H54 (cell line): ENCODE data around the gene DLGAP1.
"Not testable (repeated sequence)": the region's sequence is repeated elsewhere in the genome, so short reads cannot be mapped to it uniquely, and the experiment has no call there.

Source experiments
- DNase-seq: peaks from one replicate; pipeline ENCODE4 v3.0.0; 2011; ENCODE audit warnings: low spot score, mixed read lengths; ENCODE audit not compliant: insufficient read length
- FAIRE-seq: peaks from 3 replicates; lab custom pipeline; 2011; peaks lifted over from hg19 to GRCh38; lab: Jason Lieb, UNC
- POLR2A ChIP-seq: IDR thresholded peaks from 2 replicates; pipeline ENCODE4 v1.6.1; 2011; ENCODE audit warnings: low read depth, mild to moderate bottlenecking, low read length

DLGAP1 gene

DNA sequence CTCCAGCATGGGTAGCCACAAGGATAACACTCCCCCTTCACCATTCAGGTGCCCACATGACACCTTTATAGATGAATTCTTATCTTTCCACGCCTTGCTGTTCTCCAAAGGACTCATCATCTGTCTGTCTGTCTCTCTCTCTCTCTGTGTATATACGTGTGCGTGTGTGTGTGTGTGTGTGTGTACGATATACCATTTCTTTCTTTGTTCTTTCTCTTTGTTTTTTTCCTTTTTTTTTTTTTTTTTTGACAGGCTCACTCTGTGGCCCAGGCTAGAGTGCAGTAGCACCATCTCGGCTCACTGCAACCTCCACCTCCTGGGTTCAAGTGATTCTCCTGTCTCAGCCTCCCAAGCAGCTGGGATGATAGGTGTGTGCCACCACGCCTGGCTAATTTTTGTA, 98.2 kb downstream of the DLGAP1 start:
- TF ChIP-seq POLR2A, result no peak
- DNase-seq, result no peak
- FAIRE-seq, result no peak

GRCh38 chr18:4353853-4354418, 101.2 kb downstream of the DLGAP1 start:
- no peak for FAIRE-seq
- DNase-seq, result no peak
- no peak for TF ChIP-seq POLR2A

- TF ChIP-seq POLR2A, result no peak
- FAIRE-seq, result no peak
- no peak for DNase-seq
Measured at GRCh38 chr18:4352746-4353551, 102.2 kb downstream of the DLGAP1 start.

DNA sequence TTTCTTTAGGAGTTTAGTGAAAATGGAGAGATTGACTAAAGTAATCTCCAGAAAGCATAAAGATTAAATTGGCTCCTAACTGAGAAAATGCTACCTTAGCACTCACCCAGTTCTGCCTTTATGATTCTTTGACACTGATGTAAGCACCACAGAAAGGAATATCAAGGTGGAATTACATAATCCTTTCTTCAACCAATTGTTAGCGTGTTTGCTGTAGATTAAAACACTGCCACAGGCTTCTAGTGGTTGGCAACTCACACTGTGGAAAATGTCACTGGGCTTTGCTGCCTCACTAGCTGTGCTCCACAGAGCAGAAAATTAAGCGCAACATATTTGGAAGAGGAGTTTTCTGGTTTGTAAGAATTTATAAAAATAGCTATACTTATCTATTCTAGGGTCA, 104.1 kb downstream of the DLGAP1 start:
- TF ChIP-seq POLR2A, result no peak
- no peak for FAIRE-seq
- no peak for DNase-seq

GRCh38 chr18:4335386-4335785, 119.7 kb downstream of the DLGAP1 start:
- FAIRE-seq, result no peak
- no peak for TF ChIP-seq POLR2A
- no peak for DNase-seq

DNA sequence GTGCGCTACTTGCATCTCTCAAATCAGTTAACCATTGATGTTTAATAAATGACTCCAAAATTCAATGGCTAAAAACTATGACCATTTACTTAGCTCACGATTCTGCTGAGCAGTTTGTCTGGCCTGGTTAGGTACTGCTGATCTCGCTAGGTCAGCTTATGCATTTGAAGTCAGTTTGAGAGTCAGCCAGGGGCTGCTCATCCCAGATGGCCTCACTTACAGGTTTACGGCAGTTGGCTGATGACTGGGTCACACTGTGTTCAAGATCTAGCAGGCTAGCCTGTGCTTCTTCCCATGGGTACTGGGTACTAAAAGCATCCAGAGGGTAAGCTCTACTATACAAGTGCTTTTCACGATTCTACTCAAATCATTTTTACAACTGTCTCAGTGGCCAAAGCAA, 122.1 kb downstream of the DLGAP1 start:
- no peak for TF ChIP-seq POLR2A
- DNase-seq, result no peak
- FAIRE-seq, result no peak

- no peak for DNase-seq
- no peak for TF ChIP-seq POLR2A
- no peak for FAIRE-seq
Measured at GRCh38 chr18:4319738-4320677, 135.1 kb downstream of the DLGAP1 start.

- FAIRE-seq, result no peak
- no peak for TF ChIP-seq POLR2A
Measured at GRCh38 chr18:4318311-4318710, 136.8 kb downstream of the DLGAP1 start.

DNA sequence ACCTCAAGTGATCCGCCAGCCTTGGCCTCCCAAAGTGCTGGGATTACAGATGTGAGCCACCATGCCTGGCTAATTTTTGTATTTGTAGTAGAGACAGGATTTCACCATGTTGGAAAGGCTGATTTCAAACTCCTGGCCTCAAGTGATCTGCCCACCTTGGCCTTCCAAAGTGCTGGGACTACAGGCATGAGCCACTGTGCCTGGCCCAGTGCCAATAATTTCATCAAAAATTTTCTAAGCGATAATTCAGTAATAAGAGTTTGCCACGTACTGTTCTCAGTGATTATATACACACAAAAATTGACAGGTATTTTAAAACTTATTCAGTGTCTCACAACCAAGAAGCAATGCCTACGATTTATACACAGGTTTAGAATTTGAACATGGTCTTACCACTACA, 143.2 kb downstream of the DLGAP1 start:
- not testable (repeated sequence) for FAIRE-seq, DNase-seq

More at GRCh38 chr18:4318311-4318710, 136.8 kb downstream of the DLGAP1 start:
- DNase-seq, result no peak

DNA sequence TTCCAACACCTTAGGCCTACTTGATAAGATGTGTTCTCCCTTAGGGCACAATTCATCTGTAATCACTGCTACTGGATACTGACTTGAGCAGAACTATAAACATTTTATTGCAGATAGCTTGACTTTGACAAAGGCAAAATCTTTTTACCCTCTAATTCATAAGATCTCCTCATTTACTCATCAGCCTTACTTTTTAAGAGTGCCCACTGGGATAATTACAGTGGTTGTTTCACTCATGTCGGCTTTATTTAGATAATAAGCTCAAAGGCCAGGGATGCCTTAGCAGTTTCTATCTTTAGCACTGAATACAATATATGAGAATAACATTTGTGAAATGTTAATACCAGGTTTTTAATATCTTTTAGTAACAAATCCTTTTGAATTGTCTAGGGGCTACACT, 144.0 kb downstream of the DLGAP1 start:
- DNase-seq, result no peak
- FAIRE-seq, result no peak

GRCh38 chr18:4309227-4309626, 145.9 kb downstream of the DLGAP1 start:
- FAIRE-seq (no peak), DNase-seq (no peak)
- no peak for TF ChIP-seq POLR2A

More for the DNA sequence above, 144.0 kb downstream of the DLGAP1 start:
- TF ChIP-seq POLR2A, result no peak

- DNase-seq (no peak), FAIRE-seq (no peak)
- no peak for TF ChIP-seq POLR2A
Measured at GRCh38 chr18:4308576-4308975, 146.5 kb downstream of the DLGAP1 start.

GRCh38 chr18:4299395-4299794, 155.7 kb downstream of the DLGAP1 start:
- TF ChIP-seq POLR2A, result no peak
- DNase-seq (no peak), FAIRE-seq (no peak)

- no peak for TF ChIP-seq POLR2A
- FAIRE-seq (no peak), DNase-seq (no peak)
Measured at GRCh38 chr18:4293337-4293736, 161.8 kb downstream of the DLGAP1 start.
